Hepatocyte (in vitro differentiated cells): ENCODE data around the gene RUBCN.
"Not testable (repeated sequence)": the region's sequence is repeated elsewhere in the genome, so short reads cannot be mapped to it uniquely, and the experiment has no call there.

Experiments
- EZH2 ChIP-seq: fragments of 200-600 bp; sonication (generic); IDR thresholded peaks from 2 replicates; pipeline ENCODE4 v1.6.1; 2016; ENCODE audit warnings: antibody characterized with exemption, mild to moderate bottlenecking, borderline replicate concordance
- EZH2phosphoT487 ChIP-seq: fragments of 200-600 bp; sonication (generic); IDR thresholded peaks from one replicate; pipeline ENCODE4 v1.6.1; 2018; ENCODE audit warnings: antibody characterized with exemption, mild to moderate bottlenecking, low read depth, moderate library complexity; ENCODE audit not compliant: unreplicated experiment, severe bottlenecking
- TF ChIP-seq, protein P1 (sequence below): fragments of 200-600 bp; sonication (generic); IDR thresholded peaks from 2 replicates; pipeline ENCODE4 v1.5.1; 2016; ENCODE audit warnings: antibody characterized with exemption, mild to moderate bottlenecking; ENCODE audit not compliant: poor library complexity

DNA sequence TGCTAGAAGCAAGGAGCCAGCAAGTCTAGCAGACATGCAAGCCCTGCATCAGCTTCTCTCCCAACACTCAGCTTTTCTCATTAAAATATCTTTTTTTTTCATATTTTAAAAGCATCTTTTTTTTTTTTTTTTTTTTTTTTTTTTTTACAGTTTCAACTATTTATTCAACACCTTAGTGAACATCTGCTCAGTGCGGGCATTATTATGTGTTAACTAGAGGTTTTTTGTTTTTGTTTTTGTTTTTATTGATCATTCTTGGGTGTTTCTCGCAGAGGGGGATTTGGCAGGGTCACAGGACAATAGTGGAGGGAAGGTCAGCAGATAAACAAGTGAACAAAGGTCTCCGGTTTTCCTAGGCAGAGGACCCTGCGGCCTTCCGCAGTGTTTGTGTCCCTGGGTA is 5.9 kb downstream of the RUBCN start:
- TF ChIP-seq, protein P1, sequence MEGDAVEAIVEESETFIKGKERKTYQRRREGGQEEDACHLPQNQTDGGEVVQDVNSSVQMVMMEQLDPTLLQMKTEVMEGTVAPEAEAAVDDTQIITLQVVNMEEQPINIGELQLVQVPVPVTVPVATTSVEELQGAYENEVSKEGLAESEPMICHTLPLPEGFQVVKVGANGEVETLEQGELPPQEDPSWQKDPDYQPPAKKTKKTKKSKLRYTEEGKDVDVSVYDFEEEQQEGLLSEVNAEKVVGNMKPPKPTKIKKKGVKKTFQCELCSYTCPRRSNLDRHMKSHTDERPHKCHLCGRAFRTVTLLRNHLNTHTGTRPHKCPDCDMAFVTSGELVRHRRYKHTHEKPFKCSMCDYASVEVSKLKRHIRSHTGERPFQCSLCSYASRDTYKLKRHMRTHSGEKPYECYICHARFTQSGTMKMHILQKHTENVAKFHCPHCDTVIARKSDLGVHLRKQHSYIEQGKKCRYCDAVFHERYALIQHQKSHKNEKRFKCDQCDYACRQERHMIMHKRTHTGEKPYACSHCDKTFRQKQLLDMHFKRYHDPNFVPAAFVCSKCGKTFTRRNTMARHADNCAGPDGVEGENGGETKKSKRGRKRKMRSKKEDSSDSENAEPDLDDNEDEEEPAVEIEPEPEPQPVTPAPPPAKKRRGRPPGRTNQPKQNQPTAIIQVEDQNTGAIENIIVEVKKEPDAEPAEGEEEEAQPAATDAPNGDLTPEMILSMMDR = not testable (repeated sequence)
- TF ChIP-seq EZH2, EZH2phosphoT487: not testable (repeated sequence)
